Stimulated activated CD8-positive, alpha-beta memory T cell treated with anti-CD3 and anti-CD28 coated beads, Interleukin-15, amount 100 ng/mL, for 24 hours (primary cell): ENCODE results near the gene PAX8.

Experiments
- DNase-seq: peaks from one replicate; pipeline ENCODE4 v3.0.0-alpha.2; 2020; ENCODE audit warnings: low read depth

The PAX8 gene

DNA sequence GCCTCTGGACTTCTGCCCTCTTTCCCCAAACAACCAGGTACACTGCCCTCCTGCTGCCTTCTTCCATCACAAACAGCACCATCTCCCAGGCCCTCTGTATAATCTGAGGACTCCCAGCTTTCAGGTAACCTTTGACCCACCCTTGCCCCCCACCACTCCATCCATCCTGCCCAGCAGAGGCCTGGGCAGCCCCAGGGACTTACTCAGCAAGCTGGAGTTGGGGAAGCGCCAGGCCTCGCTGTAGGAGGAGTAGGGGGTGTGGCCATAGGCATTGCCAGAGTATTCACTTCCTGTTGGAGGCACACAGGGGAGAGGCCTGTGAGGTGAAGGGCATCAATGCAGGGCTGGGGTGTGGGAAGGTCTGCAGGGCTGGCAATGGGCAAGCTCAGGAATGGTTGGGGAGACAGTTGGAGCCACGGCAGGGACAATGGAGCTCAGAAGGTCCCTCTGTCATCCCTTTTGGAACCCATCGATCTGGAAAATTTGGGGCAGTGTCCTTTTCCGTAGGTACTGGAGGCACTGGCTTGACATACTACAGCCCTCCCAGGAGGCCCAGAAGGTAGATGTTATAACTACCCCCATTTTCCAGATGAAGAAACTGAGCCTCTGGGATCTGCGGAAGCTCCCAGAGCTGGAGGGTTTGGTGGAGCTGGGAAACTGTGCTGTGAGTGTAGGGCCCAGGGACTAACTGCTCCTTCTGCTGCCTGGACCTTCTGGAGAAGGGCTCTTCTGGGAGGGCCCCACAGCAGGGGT, 58.7 kb downstream of the PAX8 start:
- no peak for DNase-seq

DNA sequence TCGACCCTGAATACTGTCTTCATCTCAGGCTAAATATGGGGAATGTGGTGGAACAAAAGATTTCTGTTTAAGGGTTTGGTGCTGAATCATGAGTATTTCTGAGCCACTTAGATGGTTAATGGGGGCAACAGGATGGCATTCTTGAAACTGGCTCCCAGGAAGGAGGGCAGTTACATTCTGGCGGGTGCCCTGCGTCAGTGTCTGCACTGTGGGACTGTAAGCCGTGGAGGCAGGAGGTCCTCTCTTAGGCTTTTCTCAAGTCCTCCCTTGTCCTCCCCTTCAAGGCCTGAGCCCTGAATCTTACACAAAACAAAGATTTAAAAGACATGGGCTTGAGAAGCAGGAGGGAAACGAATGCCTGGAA, 59.2 kb downstream of the PAX8 start:
- DNase-seq = no peak

DNA sequence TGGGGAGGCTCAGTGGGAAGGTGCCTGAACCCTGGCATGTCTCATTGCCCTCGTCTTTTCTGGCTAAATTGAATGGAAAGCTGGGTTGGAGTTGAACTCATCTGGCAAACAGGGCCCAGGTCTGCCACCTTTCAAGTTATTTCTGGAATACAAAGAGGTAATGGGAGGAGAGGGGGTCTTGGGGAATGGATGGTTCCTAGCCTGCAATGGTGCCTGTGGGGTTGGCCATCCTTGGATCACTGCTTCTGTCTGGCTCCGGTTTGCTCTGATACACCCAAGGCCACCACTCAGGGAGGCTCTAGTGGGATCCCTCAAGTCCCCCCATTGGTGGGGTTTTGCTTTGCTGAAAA, 59.7 kb downstream of the PAX8 start:
- DNase-seq = no peak

DNA sequence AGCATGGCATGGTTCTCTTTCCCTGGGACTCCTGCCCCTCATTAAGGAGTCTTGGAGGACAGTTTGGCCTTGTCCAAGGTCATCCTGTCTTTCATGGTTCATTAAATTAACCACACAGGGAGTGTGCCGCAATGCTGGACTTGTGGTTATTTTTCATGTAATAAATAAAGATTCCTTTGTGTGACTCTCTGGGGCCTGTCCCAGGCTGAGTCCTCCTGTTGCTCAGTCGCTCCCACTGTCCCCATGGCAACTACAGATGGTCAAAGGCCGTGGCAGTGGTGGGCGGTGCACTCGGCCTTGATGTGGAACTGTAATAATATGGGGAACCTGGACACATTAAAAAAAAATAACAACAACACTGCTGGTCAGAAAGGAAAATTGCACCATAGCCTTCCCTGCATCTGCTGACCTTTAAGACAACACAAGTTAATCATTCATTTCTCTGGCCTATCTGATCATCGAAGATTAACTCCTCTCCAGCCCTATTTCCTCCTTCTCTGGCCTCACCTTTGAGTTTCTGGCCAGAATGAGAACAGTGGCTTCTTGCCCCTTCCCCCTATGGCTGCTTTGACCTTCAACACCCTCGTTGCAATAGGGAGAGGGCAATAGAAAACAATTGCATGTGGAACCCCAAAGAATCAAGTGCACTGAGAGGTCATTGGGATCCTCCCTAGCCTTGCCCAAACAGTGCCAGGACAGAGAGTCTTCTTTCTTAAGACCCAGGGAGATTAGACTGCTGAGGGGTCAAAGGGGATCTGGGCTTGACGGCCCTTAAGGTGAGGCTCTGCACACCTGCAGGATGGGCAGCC, 60.2 kb downstream of the PAX8 start:
- no peak for DNase-seq

DNA sequence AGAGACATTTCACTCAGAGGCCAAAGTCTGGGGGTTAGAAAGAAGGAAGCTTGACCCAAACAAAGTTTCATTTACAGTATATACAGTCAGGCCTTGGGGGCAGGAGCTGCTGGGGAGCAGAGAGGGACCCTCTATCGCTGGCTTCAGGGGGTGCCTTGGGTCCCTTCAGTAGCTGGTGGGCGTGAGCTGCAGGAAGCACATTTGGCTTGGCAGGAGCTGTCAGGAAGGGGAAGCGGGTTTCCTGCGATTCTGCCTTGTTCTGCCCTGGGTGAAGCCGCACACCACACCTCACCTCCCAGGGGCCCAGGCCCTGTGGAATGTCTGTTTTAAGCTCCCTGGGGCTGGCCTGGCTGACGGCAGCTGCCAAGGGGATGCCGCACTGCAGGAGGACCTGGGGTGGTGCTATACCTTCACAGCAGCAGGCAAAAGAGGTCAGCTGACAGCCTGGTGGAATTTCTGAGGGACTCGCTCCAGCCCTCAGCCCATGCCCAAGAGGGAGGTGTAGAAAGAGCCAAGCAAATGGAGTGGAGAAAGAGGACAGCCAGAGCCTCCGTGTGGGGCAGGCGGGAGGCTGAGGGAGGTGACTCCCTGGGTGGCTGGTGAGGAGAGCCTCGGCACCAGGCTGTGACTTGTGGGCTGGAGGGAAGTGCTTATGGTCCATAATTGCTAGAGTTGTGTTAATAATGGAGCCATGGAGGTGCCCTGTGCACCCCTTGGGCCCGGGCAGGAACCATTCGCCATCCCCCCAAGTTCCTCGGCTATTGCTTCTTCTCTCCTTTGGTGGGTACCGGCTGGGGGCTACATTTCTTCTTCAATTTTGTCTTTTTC, 61.1 kb downstream of the PAX8 start:
- DNase-seq = no peak

DNA sequence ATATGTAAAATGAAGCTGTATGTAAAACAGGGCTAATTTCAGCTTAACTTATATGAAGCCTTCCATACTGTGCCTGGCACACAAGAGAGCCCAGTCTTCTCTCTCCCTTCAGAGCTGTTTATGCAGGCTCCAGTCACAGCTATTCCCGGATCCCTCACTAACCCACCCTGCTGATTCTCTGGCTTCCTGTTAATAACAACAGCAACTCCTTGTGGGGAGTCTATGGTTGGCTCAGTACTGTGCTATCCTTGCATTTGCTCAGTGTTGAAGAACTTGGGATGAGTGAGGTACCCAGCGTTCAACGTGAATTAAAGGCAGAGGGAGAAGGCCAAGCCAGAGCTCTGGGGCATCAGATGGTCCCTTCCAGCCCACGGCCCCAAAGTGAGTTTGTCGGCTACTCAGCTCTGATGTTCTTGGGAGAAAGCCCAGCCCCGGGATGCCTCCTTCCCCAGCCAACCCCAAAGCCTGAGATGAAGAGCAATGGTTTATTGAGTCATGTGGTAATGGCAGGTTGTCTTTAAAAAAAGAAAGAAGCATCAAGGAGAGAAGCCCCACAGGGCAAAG, 61.7 kb downstream of the PAX8 start:
- DNase-seq = no peak

DNA sequence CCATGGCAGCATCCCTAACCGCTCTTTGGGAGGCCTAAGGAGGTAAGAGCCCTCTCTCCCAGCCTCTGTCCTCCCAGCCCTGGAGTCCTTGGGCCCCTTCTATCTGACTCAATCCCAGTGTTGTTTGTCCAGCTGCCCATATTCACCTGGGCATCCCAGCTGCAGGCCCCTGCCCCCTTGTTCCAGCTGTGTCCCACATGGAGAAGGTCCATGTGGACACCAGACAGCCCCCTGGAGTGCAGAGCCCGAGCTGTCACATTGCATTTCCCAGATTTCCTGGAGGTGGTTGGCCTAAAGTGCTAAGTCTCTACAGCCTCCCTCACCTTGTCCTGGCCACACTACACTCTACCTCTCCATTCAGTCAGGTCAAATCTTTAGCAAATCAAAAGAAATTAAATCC, 62.4 kb downstream of the PAX8 start:
- DNase-seq = no peak

DNA sequence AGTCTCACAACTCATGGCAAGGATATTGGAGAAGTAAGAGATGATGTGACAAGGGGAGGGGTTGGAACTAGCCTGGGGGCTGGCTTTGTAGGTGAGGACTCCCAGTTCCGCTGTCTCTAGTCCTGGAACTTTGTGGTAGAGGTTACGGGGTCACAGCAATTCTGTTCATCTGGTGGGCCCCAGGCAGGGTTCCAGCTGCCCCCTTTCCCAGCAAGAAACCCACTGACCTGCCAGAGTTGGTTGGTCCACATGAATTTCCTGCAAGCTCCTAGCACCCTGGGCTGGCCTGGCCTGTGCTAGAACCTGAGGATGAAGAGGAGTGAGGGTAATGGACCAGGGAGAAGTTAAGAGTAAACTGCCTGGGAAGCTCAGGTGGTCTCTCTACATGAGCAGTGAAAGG, 63.7 kb downstream of the PAX8 start:
- no peak for DNase-seq

DNA sequence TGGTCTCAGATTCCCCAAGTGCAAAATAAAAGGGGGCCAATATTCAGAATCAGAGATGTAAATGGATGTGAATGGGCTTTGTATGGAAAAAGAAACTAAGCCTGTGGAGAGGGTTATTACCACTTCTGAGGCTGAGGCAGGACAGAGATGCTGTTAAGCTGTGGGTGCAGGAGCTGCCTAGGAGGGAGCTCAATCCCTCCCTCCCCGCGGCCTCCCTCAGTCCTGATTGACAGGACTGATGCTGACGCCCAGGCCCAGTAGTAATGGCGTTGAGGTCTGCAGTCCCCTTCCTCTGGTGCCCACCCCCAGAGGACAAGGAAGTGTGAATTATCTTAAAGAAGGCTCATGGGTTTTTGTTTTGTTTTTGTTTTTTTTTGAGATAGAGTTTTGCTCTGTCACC, 64.6 kb downstream of the PAX8 start:
- DNase-seq = no peak

DNA sequence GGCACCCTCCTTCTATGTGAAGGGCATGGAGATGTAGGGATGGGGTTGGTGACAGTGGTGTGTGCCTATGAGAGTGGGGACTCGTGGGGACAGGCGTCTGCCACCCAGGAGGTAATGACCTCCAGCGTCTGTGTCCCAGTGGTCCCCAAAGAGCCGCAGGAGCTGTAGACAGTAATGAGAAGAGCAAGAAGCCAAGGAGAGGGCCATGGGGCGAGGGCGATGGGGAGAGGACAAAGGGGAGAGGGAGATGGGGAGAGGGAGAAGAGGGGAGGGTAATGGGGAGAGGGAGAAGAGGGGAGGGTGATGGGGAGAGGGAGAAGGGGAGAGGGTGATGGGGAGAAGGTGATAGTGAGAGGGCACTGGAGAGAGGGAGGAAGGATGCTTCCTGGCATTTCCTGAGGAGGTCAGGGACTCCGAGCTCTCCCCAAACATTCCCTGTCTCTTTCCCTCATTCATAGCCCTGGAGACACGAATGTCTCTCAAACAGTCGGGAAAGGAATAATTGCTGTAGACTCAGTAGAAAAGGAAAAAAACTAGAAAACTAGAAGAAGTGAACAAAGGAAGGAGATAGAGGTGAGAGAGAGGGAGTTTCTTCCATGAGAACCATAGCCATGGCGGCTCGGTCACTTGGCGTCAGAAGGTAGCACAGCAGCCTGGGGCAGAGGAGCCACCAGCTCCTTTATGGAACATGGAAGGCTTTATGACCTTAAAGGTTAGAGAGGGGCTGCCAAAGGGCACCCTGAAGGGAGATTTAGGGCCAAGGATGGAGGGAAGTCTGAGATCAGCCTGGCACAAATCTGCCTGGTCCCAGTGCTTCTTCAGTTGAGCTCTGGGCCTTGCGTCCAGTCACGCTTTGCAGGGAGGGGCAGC, 65.4 kb downstream of the PAX8 start:
- no peak for DNase-seq

DNA sequence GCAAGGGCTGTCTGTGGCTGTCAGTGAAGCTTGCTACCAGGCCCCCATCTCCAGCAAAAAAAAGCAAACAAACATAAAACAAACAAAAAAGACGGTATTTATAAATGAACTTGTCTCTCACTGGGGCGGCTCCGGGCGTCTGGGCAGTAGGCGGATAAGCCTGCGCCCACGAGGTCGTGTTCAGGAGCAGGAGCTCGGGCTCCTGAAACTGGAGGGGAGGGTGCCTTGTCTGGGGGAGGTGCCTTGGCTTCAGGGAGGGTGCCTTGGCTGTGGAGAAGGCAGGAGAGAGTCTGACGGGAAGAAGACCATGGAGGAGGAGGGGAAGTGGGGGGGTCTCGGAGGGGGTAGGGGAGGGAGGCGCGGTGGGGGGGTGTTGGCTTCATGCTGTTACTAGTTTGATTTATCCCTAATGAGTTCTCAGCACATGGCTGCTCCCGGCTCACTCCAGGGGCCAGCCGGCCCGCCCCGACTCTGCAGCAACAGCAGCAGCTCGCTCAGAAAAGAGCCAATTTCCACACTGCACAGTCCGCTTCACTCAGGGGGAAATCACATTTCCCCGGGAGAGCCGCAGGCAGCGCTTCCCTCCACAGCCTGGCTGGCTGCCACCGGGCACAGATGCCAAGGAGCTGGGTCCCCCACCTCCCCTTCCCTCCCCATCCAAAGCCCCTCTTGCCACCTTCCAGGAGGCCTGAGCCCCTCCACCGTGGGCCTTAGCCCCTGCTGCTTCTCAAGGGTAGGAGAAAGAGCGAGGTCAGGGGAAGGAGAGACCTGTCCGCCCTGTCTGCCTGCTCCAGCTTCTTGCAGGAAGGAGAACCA, 66.3 kb downstream of the PAX8 start:
- DNase-seq = no peak

DNA sequence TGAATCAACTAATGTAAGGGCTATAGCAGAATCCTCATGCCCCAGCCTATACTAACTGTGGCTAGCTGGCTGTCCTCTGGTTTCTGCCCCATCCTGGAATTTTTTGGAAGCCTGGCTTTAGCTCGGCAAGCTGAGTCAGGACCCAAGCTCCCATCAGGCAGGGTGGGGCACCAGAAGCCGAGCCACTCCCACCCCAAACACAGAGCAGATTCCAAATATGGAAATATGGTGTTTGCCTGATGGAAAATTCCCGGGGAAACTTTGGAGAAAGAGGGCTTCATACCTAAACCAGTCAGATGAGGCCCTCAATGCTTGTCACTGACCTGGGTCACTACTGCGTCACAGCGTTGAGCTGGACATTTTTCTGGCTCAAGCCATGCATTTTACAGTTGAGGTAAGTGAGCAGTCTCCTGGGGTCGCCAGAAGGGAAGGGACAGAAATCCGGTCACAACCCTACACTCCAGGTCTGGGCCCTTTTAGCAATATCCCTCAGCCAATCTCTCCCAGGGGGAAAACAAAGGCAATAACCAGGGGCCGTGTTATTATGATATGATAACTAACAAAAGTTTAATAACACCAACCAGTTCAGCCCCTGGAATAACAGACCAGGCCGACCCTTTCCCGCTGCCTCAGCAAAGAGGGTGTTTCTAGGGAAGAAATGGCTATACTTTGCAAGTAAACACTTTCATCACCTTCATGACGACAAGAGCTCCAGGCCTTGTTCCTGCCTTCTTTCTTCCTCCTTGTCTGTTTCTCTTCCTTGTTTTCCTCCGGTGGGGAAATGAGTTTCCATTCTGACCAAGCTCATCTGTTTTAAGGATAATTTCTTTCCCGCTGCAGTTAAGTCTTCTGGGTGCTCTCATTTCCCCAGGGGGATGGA, 67.3 kb downstream of the PAX8 start:
- no peak for DNase-seq

DNA sequence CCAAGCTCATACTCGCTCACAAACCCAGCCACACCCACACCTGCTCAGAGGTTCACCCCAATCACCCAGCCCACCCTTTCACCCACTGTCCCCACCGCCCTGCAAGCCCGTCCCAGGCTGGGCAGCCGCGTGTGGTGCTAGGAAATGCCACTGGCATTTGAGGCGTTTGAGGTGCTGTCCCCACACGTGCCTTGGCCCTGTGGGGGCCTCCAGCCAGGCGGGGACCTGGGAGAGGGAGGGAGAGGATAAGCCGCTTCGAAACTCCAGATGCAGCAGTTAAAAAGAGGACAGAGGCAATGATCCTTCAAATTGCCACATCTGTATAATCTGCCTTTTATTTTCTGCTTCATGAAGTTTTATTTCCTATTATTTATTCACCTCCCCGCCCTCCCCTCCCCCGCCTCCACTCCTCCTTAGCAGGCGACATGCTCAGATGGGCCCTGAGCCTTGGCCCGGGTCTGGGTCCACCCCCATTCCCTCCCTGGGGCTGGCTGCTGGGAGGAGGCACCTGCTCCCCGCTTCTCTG, 69.0 kb downstream of the PAX8 start:
- no peak for DNase-seq

DNA sequence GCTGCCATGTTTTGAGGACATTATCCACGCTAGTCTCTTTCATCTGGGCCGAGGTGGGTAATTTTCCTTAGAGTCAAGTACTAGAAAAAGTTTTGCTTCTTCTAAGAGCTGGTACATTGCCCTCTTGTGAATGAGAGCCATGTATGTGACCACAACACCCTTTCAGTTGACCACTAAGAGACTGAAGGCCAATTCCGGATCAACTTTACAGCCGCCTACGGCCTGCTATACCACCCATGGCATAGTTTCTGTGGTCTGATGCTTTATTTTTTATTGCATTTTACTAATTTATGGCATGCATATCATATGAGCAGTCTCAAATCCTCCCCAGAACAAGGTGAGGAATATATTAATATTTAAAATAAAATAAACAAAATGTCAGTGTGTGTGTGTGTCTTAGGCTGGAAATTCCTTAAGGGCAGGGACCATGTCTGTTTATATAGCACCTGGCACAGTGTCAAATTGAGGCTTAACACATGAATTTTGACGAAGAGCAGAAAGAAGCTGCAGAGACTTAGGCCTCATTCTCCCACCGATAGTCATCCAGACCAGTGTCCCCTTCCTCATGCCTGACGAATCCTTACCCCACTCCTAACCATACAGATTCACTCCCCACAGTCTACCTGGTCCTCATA, 69.6 kb downstream of the PAX8 start:
- no peak for DNase-seq

DNA sequence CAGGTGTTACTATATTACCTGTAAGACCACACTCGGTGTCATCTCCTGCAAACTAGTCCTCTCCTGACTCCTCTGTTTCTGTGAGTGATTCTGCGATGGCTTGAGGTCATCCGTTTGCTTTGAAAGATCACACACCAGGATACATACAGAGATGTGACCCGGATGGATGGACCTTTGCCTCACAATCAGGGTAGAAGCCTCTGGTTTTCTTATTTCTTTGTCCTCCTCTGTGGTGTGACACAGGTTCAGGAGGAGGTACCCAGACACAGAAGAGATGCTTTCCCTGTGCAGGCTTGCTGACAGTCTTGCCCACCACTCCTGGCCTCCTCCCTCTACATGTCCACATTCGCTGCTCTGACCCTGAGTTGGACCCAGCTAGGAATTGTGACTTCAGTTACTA, 70.3 kb downstream of the PAX8 start:
- no peak for DNase-seq

DNA sequence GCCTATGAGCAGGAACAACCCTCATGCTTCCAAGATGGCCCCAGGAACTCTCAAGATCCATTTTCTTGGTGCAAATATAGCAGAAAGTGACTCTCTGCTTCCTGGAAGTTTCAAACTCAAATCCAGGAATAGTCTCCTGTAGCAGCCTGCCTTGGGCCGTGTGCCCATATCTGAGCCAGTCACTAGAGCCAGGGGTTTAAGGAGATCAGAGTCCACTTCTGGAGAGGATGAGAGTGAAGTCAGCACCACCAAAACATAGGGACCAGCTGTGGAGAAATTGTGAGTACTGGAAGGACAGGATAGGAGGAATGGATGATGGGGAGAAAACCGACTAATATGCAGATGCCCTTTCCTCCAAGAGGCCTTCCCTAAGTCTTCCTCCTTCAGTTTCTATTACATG, 71.7 kb downstream of the PAX8 start:
- no peak for DNase-seq

DNA sequence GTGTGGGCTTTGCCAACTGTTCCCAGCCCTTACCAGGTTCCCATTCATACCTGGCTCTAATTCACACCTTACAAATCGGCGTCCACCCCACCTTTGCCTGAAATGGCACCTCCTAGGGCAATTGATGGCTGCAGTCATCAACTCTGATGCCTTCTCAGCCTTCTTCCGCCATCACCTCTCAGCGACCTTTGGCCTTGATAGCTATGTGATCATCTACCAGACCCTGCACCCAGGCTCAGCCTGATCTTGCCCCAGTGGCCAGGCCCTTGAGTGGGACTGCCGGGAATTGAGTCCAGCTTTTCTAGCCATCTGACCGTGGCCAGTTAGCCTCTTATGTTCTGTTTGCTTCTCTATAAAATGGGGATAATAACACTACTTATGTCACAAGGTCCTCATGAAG, 72.5 kb downstream of the PAX8 start:
- DNase-seq = no peak

DNA sequence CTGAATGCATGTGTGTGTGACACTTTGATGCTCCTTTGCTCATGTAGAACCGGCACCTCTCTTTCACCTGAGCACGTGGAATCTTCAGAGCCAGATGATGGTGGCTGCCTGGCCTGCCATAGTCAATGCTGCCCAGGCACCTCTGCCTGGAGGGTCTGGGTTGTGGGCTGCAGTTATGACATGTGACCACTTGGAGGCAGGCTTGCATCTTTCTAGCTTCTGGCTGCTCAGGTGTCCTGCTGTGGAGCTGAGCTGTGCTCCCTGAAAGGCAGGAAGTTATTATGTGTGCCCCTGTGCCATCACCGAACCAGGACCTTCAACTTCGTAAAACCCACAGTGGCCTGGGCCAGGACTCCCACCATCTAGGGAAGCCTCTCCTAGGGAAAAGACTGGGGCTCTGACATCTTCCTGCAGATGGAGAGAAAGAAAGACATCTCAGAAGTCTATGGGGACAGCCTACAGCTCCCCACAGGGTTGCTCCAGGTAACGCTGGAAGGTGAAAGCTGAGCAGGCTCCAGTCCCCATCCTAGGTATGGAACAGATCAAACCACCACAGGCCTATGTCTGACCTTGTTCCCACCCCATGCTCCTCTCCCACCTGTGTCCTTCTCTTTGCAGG, 74.7 kb downstream of the PAX8 start:
- DNase-seq = peak; percentile 27

DNA sequence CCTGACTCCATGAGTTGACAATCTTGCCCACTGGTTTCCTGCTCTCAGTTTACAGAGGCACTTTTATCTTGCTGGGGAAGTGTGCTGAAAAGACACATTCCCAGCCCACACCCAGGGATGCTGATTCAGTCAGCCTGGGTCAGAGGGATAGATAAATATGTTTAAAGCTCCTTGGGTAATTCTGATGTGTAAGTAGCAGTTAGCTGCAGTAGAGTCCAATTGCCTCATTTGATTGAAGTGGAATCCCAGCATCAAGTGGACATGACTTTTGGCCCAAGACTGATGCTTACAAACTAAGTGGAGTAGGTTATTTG, 75.5 kb downstream of the PAX8 start:
- no peak for DNase-seq
